Mucosa of gallbladder (tissue), 1 donor: ENCODE data around the gene TIGD6. TPM values are rescaled to one million over a fixed set of nuclear protein-coding genes. Genes with fewer than 3 reads are reported as not detected.
"Not testable (repeated sequence)": the region's sequence is repeated elsewhere in the genome, so short reads cannot be mapped to it uniquely, and the experiment has no call there.

Source experiments
- DNase-seq: peaks from one replicate; pipeline ENCODE4 v3.0.0-alpha.2; 2020; ENCODE audit warnings: low spot score
- total RNA-seq: library from RNA; stranded (reverse); gene quantifications from one replicate; pipeline ENCODE4 v1.2.1, GENCODE V29; 2021
- donor health status: DM: no; HTN: no; CAD: no.

The TIGD6 gene
- 6.5 TPM for total RNA-seq

GRCh38 chr5:150000256-150000989, at the start of gene TIGD6, which contains the start of gene HMGXB3:
Gene TIGD6 (minus strand): TSS chr5:150000654. CDS start chr5:149996348, 4,306 bp downstream.
Gene HMGXB3 (plus strand): TSS chr5:150000739. CDS start chr5:150004853, 4,114 bp downstream.
- peak; percentile 93 for DNase-seq

GRCh38 chr5:150046031-150046430, 45.6 kb upstream of the TIGD6 start:
- DNase-seq: no peak

GRCh38 chr5:150045549-150045948, 45.1 kb upstream of the TIGD6 start:
- DNase-seq: no peak

- DNase-seq: no peak
Observed at GRCh38 chr5:150044712-150045111, 44.3 kb upstream of the TIGD6 start.

- no peak for DNase-seq
Observed at GRCh38 chr5:150044329-150044681, 43.9 kb upstream of the TIGD6 start.

GRCh38 chr5:150043657-150044328, 43.3 kb upstream of the TIGD6 start:
- DNase-seq: no peak

- no peak for DNase-seq
Observed at GRCh38 chr5:150042459-150042858, 42.0 kb upstream of the TIGD6 start.

GRCh38 chr5:150038547-150038946, 38.1 kb upstream of the TIGD6 start:
- no peak for DNase-seq

- peak; percentile 33 for DNase-seq
Observed at GRCh38 chr5:150036513-150036912, 36.1 kb upstream of the TIGD6 start.

- no peak for DNase-seq
Observed at GRCh38 chr5:150035139-150035895, 34.9 kb upstream of the TIGD6 start.

GRCh38 chr5:150034662-150035061, 34.2 kb upstream of the TIGD6 start:
- no peak for DNase-seq

GRCh38 chr5:150033334-150033733, 32.9 kb upstream of the TIGD6 start:
- DNase-seq: no peak

- DNase-seq: not testable (repeated sequence)
Observed at GRCh38 chr5:150028047-150028446, 27.6 kb upstream of the TIGD6 start.

- DNase-seq: no peak
Observed at GRCh38 chr5:150026682-150027172, 26.3 kb upstream of the TIGD6 start.

GRCh38 chr5:150024346-150024984, 24.0 kb upstream of the TIGD6 start:
- DNase-seq: no peak

GRCh38 chr5:150023136-150023535, 22.7 kb upstream of the TIGD6 start:
- DNase-seq: no peak

- DNase-seq: no peak
Observed at GRCh38 chr5:150022681-150023080, 22.2 kb upstream of the TIGD6 start.

GRCh38 chr5:150022158-150022531, 21.7 kb upstream of the TIGD6 start:
- peak; percentile 12 for DNase-seq

- no peak for DNase-seq
Observed at GRCh38 chr5:150021491-150022157, 21.2 kb upstream of the TIGD6 start.

GRCh38 chr5:150020249-150020648, 19.8 kb upstream of the TIGD6 start:
- DNase-seq: no peak

GRCh38 chr5:150017226-150018005, 17.0 kb upstream of the TIGD6 start:
- DNase-seq: no peak
